ENCODE data around the gene SIRPB2.

DNA sequence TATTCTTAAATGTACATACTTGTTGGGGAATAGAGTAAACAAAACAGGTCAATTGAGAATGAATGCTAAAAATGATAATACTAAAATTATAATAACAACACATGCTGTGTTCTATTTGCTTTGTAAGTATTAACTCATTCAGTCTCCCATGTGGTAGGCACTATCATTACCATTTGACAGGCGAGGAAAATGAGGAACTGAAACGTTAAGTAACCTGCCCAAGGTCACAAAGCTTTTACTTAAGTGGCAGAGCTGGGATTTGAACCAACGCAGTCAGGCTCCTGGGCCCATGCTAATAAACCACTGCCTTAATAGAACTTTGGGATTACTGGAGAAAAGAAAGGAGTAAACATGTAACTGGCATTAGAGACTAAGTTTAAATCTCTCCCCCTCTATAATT lies 28.4 kb downstream of the SIRPB2 start:
- TF ChIP-seq L3MBTL2 (conservative IDR thresholded peaks at IDR 0.05) (no peak), HDGF (IDR thresholded peaks at IDR 0.05; ENCODE audit: borderline replicate concordance) (no peak), CTBP1 (IDR thresholded peaks at IDR 0.05; ENCODE audit: borderline replicate concordance) (no peak), FOXK2 (IDR thresholded peaks at IDR 0.05) (no peak), FOXM1 (IDR thresholded peaks at IDR 0.05; ENCODE audit: borderline replicate concordance) (no peak), SP1 (IDR thresholded peaks at IDR 0.05) (no peak), ELF4 (IDR thresholded peaks at IDR 0.05) (no peak), NFRKB (IDR thresholded peaks at IDR 0.05) (no peak), ZNF384 (IDR thresholded peaks at IDR 0.05) (no peak), BHLHE40 (IDR thresholded peaks at IDR 0.05; ENCODE audit: borderline replicate concordance) (no peak), SUZ12 (IDR thresholded peaks at IDR 0.05) (no peak)
- TF ChIP-seq, protein P1, sequence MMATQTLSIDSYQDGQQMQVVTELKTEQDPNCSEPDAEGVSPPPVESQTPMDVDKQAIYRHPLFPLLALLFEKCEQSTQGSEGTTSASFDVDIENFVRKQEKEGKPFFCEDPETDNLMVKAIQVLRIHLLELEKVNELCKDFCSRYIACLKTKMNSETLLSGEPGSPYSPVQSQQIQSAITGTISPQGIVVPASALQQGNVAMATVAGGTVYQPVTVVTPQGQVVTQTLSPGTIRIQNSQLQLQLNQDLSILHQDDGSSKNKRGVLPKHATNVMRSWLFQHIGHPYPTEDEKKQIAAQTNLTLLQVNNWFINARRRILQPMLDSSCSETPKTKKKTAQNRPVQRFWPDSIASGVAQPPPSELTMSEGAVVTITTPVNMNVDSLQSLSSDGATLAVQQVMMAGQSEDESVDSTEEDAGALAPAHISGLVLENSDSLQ (IDR thresholded peaks at IDR 0.05), result no peak
